Muscle of leg (tissue), 11 donors: ENCODE results near the gene SPRED2. TPM values are rescaled to one million over a fixed set of nuclear protein-coding genes. Genes with fewer than 3 reads are reported as not detected.
"Not testable (repeated sequence)": the region's sequence is repeated elsewhere in the genome, so short reads cannot be mapped to it uniquely, and the experiment has no call there.

Experiments
- DNase-seq: peaks from one replicate; pipeline ENCODE4 v3.0.0; 2013
- H3K27ac ChIP-seq: one replicate; pipeline ENCODE4 v1.5.1; 2013; ENCODE audit warnings: mild to moderate bottlenecking, low read length, control low read depth
- H3K27me3 ChIP-seq: one replicate; pipeline ENCODE4 v1.6.1; 2013; ENCODE audit warnings: low read length; ENCODE audit not compliant: control insufficient read depth, insufficient read depth
- H3K36me3 ChIP-seq: one replicate; pipeline ENCODE4 v1.6.1; 2013; ENCODE audit warnings: low read length; ENCODE audit not compliant: control insufficient read depth, insufficient read depth
- H3K4me1 ChIP-seq: one replicate; pipeline ENCODE4 v1.6.1; 2013; ENCODE audit warnings: low read length; ENCODE audit not compliant: control insufficient read depth, insufficient read depth
- H3K4me3 ChIP-seq: one replicate; pipeline ENCODE4 v1.5.1; 2013; ENCODE audit warnings: low read length, control low read depth
- H3K9me3 ChIP-seq: replicated peaks from 2 replicates; pipeline ENCODE4 v1.6.1; 2013; ENCODE audit warnings: low read depth, low read length; ENCODE audit not compliant: control insufficient read depth
- WGBS: methylation state at CpG from one replicate; pipeline ENCODE4 v1.1.5; 2013; ENCODE audit warnings: missing lambda C conversion rate; ENCODE audit not compliant: insufficient coverage; 5-methylcytosine and 5-hydroxymethylcytosine counted together
- polyA plus RNA-seq, 8 donors: library from polyadenylated mRNA; unstranded; fragments of 120-200 nt; gene quantifications; one replicate each; pipeline versions ENCODE4 v1.2.1 to v1.2.3, GENCODE V29; 2013; ENCODE audit warnings: inconsistent platforms in 1 of 8, low replicate concordance in 1 of 8; ENCODE audit not compliant: insufficient read length in 8 of 8, insufficient read depth in 1 of 8
- total RNA-seq: library from RNA; stranded (reverse); fragments of 120-200 nt; gene quantifications from one replicate; pipeline ENCODE4 v1.2.4, GENCODE V29; 2013

The SPRED2 gene
- total and polyA plus RNA-seq, 9 donors: 10.7 to 51.3 (median 30.9) TPM

DNA sequence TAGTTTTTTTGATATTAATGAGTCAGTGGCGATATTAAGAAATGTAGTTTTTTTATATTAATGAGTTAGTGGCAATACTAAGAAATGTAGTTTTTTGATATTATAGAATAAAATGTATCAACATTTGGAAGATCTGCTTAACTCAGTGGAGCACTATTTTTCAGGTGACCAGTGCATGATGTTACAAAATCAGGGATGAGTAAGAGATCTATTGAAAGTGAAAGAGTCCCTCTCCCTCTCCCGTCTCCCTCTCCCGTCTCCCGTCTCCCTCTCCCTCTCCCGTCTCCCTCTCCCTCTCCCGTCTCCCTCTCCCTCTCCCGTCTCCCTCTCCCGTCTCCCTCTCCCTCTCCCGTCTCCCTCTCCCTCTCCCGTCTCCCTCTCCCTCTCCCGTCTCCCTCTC, 94.5 kb downstream of the SPRED2 start:
- DNase-seq, H3K27me3 ChIP-seq, H3K4me3 ChIP-seq, H3K9me3 ChIP-seq, H3K4me1 ChIP-seq, H3K27ac ChIP-seq: not testable (repeated sequence)
- WGBS: no CpG with 5 or more reads among the region's 11 CpGs
- H3K36me3 ChIP-seq: peaks cover 13% of the 10 kb centered on the region

DNA sequence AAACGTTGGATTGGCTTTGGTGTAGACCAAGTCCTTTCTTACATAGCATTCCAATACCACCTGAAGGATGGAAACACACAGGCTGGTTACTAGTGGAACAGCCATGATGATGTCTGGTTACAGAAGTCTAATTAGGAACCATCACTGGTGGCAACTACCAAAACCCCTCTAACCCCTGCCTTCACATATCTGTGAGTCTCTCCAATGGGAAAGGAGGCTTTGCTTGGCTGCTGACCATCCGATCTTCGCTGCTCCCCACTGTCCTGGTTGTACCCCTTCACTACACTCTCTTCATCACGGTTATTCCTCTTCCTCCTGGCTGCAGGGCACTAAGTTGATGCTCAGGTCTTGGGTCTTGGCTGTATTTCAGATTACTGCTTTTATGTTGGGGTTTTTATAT, 97.7 kb downstream of the SPRED2 start:
- H3K36me3 ChIP-seq: peaks cover 28% of the 10 kb centered on the region
- WGBS: 100% methylated on average over 2 of the region's 4 CpGs

DNA sequence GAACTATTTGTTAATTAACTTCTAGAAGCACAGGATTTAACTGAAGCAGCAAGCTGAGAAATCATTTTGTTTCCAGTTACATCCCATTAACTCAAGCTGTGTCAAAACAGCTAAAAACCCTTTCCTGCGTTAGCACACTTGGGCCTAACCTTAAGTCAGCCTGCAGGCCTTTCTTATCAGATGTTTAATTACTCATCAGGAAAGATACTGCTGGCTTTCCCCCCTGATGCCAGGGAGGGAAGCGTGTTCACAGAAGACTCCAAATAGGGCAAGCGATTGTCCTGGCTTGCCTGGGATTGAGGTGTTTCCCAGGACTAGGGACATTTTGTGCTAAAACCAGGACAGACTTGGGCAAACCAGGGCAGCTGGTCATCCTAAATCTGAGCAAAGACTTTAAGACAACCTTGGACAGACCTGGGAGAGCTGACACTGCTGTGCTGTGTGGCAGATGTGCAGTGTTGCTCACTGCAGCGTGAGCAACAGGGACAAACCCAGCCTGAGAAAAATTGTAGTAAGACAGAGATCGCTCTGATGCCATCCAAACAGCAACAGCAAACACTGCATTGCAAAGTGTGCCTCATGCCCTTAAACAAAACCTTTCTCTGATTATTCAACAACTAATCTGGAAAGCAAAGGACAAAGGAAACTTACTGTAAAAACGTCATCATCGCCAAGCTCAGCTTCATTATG, 100.9 kb downstream of the SPRED2 start:
- Histone ChIP-seq H3K36me3 (peaks cover 44% of the 10 kb centered on the region), H3K9me3 (no peaks in the 10 kb centered on the region)
- WGBS: 78% methylated on average over 3 of the region's 7 CpGs

More for the DNA sequence above, 97.7 kb downstream of the SPRED2 start:
- Histone ChIP-seq H3K27me3 (no peaks in the 10 kb centered on the region), H3K27ac (no peak overlapping the region), H3K9me3 (no peaks in the 10 kb centered on the region), H3K4me3 (no peak overlapping the region), H3K4me1 (peaks cover 3% of the 10 kb centered on the region)
- DNase-seq: no peak

DNA sequence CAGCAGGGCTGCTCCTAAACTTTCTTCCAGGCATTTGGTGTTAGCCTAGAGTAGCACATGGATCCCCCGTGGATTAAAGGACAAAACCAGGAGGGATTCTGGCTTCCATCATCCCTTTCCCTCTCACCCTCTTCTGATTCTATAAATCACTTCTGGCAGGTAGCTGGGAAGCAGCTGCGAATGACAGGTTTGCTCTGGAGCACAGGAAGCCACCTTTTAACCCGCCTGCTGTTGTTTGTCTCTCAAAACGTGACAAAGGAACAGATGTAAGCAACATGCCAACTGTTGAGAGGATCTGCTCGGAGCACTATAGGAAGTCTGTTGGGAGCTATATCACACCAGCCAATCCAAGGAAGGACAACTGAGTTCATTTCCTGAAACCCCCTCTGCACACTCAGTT, 102.9 kb downstream of the SPRED2 start:
- H3K36me3 ChIP-seq: peaks cover 56% of the 10 kb centered on the region
- no peak overlapping the region for H3K4me3 ChIP-seq
- H3K4me1 ChIP-seq: peaks cover 6% of the 10 kb centered on the region
- no peaks in the 10 kb centered on the region for H3K9me3 ChIP-seq
- H3K27ac ChIP-seq: no peak overlapping the region
- peak; percentile 40 for DNase-seq
- no peaks in the 10 kb centered on the region for H3K27me3 ChIP-seq
- 37% methylated on average over 2 of the region's 5 CpGs for whole genome bisulfite sequencing

More for the DNA sequence above, 100.9 kb downstream of the SPRED2 start:
- no peaks in the 10 kb centered on the region for H3K27me3 ChIP-seq
- no peak overlapping the region for H3K27ac ChIP-seq
- DNase-seq: no peak
- H3K4me3 ChIP-seq: no peak overlapping the region
- H3K4me1 ChIP-seq: peaks cover 6% of the 10 kb centered on the region

DNA sequence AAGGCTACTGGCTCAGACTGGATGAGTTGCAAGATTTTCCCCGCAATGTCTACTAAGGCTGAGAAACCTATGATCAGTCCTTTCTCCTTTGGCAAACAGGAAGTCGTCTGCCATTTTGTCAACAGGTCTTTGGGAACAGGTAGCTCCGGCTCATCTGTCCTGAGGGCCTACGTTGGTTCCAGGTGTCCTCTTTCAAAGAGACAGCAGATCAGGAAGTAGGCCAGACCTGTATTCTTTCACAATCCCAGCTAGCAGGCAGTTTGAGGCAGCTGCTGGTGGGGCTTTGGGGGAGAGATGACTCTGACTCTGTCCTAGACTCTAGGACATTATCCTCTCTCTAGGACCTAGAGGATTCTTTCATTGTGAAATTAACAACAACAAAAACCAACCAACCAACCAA, 106.1 kb downstream of the SPRED2 start:
- WGBS: 96% methylated on average over 4 of the region's 4 CpGs

DNA sequence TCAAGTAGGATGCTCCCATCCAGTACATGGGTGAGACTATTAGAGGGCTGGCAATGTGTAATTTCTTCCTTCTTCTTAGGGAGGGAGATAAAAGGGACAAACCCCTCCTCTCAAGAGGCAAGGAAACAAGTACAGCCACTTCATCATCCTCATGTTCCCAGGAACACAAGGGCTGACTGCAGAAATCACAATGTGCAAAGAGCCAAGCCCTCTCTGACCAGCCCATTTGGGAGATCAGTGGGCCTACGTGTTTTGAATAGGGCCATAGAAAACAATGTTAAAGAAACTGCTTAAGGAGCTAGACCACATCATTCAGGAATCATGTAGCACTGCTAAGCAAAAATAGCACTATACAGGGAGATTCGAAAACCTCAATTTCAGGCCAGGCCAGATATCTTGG, 107.3 kb downstream of the SPRED2 start:
- peaks cover 10% of the 10 kb centered on the region for H3K4me1 ChIP-seq
- H3K9me3 ChIP-seq: no peaks in the 10 kb centered on the region
- no peaks in the 10 kb centered on the region for H3K27me3 ChIP-seq
- H3K36me3 ChIP-seq: peaks cover 36% of the 10 kb centered on the region
- no peak overlapping the region for H3K27ac ChIP-seq
- no CpG with 5 or more reads among the region's 2 CpGs for WGBS
- no peak overlapping the region for H3K4me3 ChIP-seq
- no peak for DNase-seq

More for the DNA sequence above, 106.1 kb downstream of the SPRED2 start:
- Histone ChIP-seq H3K9me3 (no peaks in the 10 kb centered on the region), H3K4me1 (peaks cover 6% of the 10 kb centered on the region), H3K27ac (no peak overlapping the region), H3K27me3 (no peaks in the 10 kb centered on the region), H3K36me3 (peaks cover 37% of the 10 kb centered on the region), H3K4me3 (no peak overlapping the region)
- no peak for DNase-seq

DNA sequence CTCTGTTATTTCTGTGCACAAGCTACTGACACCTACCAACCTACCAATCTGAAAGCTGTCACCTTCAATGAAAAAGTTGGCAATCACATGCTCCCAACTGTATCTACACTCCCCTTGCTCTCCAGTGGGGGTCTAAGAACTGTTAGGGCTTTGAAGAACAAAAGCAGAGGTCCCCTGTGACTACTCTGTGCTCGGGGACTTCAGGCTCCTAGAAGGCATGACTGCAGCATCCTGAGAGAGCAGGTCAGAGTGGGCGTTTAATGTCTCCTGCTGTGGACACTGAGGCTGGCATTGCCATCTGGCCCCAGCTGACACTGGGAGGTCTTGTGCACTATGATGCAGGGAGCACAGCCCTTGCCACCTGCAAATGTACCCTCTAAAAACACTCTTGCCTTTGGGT, 111.5 kb downstream of the SPRED2 start:
- Histone ChIP-seq H3K4me3 (no peak overlapping the region), H3K4me1 (peaks cover 10% of the 10 kb centered on the region), H3K36me3 (peaks cover 31% of the 10 kb centered on the region), H3K27me3 (no peaks in the 10 kb centered on the region), H3K9me3 (no peaks in the 10 kb centered on the region), H3K27ac (no peak overlapping the region)
- no peak for DNase-seq
- 88% methylated on average over 2 of the region's 2 CpGs for WGBS

DNA sequence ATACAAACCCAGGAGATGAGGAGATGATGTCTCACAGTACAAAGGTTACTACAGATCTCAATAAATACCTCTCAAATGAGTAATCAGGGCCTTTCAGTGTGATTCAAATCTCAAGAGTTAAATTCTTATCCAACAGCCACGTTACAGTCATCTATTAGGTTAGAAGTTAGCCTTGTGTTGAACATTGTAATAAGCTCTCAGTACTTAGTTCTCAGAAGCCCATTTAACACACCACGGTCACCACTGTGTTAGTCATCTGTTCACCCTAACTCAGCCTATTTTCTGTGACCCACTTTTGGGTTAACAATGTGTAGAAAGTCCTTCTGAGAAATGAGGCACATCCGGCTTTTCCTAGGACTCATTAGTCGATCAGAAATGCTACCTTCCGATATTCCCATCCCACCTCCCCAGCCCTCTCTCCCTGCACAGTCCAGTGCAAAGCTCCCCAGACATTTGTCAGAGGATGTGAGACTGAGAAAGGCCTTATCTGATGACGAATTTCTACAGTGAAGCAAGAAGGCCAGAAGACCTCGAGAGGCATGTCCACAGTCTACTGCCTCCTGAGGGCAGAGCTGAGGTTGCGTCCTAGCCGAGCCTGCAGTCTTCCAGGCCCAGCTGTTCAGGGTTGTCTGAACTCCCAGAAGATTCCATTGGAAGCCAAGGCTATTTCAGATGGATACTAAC, 112.2 kb downstream of the SPRED2 start:
- H3K27ac ChIP-seq: no peak overlapping the region
- H3K36me3 ChIP-seq: peaks cover 28% of the 10 kb centered on the region
- H3K4me1 ChIP-seq: peaks cover 10% of the 10 kb centered on the region
- no peaks in the 10 kb centered on the region for H3K9me3 ChIP-seq
- DNase-seq: peak; percentile 73
- no peak overlapping the region for H3K4me3 ChIP-seq
- no peaks in the 10 kb centered on the region for H3K27me3 ChIP-seq
- 33% methylated on average over 4 of the region's 9 CpGs for WGBS

DNA sequence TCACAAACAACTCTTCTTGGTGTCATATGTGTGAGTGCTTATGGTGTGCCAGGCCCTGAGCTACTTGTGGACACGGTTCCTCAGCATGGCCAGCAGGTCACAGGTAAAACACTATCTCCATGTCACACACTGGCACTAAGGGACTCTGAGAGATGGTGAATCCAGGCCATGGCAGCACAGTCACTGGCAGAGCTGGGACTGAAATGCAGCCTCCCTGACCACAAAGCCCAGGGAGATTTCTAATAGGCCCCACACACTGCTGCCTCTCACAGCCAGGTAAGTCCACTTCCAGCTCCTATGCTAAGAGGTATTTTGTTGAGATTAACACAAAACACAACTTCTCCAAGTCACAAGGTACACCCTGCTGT, 112.7 kb downstream of the SPRED2 start:
- Histone ChIP-seq H3K27me3 (no peaks in the 10 kb centered on the region), H3K4me3 (no peak overlapping the region), H3K27ac (no peak overlapping the region), H3K4me1 (peaks cover 10% of the 10 kb centered on the region), H3K9me3 (no peaks in the 10 kb centered on the region), H3K36me3 (peaks cover 29% of the 10 kb centered on the region)
- DNase-seq: no peak
- WGBS: 75% methylated on average over 1 of the region's 1 CpG

DNA sequence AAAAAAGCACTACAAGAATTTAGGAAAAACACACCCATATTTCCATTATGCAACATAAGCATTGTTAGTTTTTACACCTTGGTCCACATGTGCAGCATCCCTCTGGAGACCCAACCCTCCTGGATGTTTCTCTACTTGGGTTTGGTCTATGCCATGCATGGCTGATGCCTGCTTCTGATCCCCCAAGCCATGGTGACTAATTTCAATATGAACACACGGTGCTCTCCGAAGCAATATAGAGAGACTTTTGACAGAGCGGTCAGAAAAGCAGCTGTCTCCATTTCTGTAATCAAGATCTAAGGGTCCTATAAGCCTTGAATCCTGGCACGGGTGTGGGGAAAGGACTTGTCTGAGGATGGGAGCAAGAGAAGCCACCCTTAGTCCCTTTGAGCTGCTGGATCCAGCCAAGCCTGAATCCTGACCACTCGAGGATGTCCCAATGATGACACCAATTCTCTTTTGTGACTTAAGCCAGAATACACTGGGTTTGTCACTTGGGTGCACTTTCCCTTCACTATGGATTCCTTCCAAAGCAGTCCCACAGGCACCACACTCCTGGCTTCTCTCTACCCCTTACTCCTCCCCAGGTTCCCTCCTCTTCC, 113.2 kb downstream of the SPRED2 start:
- WGBS: 72% methylated on average over 2 of the region's 5 CpGs
- Histone ChIP-seq H3K9me3 (no peaks in the 10 kb centered on the region), H3K27ac (no peak overlapping the region), H3K4me1 (peaks cover 10% of the 10 kb centered on the region), H3K36me3 (peaks cover 31% of the 10 kb centered on the region), H3K4me3 (no peak overlapping the region), H3K27me3 (no peaks in the 10 kb centered on the region)
- DNase-seq: no peak
